NCI-H187 treated with DMSO at 0.1 percent for 48 hours (cell line): ENCODE results near the gene EPOP.
A peak's percentile ranks its signal among the peaks of the same experiment; 100 is the strongest.

Source experiments
- DNase-seq: peaks from one replicate; lab custom pipeline; 2025; lab: John Stamatoyannopoulos, UW

Gene EPOP

DNA sequence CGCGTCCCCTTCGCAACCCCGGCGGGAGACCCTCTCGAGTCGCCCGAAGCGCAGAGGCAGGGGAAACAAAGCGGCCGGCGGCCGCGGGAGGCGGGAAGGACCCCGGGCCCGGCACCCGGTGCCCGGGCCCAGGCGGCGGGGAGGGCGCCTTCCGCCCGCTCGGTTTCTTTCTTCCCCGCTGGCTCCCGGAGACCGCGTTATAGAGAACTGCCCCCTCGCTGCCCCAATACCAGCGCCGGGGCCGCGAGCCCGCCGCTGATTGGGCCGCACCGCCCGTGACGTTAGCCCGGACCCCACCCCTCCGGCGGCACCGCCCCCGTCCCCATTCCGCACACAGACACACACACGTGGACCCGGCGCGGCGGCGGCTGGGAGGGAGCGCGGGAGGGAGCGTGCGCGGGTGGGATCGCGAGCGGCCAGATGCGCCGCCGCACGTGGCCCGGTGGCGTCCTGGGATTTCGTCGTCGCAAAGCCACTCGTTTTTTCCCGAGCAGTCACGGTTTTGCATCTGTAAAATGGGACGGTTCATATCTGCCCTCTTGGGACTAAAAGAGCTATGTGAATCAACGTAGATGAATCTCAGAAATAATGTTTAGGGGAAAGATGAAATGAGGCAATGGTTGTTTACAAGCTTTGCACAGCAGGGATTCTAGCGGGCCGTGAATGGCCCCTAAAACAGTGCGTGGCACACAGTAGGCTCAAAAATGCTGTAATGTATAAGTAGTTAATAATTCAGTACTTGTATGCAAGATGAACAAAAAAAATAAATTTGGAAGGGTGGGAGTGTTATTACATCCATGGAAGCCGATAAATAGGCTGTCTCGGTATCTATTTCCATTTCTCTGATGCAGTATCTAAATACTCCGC is at the start of gene EPOP:
Gene EPOP, minus strand, starts transcription at position 209 of the 867 bp plus-strand sequence. CDS start 462 bp downstream, outside the sequence.
- peak; percentile 6 for DNase-seq

DNA sequence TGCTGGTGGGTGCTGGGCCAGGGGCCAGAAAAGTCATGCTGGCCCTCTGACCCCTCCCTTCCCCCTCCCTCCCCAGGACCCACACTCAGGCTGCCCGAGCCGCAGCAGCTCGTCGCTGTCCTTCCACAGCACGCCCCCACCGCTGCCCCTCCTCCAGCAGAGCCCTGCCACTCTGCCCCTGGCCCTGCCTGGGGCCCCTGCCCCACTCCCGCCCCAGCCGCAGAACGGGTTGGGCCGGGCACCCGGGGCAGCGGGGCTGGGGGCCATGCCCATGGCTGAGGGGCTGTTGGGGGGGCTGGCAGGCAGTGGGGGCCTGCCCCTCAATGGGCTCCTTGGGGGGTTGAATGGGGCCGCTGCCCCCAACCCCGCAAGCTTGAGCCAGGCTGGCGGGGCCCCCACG is 47.0 kb upstream of the EPOP start:
- no peak for DNase-seq

DNA sequence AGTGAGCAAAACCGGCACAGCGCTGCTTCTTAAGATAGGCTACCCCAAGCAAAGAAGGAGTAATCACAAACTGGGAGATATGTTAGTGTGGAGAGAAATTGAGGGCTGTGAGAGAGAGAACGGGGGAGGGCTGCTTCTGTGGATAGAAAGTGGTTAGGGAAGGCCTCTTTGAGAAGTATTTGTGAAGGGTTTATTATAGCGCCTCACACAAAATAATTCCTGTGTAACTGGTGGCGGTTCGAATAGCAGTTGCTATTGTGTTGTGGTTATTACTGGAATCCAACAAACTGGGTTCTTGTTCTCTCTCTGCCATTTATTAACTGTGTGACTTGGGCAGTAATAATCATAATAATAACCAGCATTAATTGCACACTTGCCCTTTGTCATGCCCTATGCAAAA is 46.2 kb upstream of the EPOP start:
- no peak for DNase-seq

DNA sequence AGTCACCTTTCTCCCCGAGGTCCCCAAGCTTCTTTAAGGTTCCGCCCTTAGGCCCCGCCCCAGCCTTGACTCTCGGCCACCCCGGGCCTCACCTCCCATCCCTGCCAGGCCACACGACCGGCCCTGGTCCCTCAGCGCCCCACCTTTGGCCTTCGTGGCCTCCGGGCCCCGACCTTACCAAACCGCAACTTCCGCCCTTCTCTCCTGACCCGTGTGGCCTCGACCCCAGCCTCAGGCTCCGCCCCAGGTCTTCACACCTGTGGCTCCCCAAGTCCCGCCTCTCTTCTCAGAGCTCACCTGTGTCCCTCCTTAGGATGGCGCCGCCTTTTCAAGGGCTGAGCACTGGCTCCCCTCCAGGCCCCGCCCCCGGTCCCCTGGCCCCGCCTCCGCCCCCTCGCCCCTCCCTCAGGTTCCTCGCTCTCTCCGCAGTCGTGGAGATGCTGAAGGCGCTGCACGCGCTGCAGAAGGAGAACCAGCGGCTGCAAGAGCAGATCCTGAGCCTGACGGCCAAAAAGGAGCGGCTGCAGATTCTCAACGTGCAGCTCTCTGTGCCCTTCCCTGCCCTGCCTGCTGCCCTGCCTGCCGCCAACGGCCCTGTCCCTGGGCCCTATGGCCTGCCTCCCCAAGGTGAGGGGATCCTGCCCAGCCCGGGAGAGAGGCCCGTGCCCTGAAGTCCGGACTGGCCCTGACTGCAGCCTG is 45.3 kb upstream of the EPOP start:
- no peak for DNase-seq

DNA sequence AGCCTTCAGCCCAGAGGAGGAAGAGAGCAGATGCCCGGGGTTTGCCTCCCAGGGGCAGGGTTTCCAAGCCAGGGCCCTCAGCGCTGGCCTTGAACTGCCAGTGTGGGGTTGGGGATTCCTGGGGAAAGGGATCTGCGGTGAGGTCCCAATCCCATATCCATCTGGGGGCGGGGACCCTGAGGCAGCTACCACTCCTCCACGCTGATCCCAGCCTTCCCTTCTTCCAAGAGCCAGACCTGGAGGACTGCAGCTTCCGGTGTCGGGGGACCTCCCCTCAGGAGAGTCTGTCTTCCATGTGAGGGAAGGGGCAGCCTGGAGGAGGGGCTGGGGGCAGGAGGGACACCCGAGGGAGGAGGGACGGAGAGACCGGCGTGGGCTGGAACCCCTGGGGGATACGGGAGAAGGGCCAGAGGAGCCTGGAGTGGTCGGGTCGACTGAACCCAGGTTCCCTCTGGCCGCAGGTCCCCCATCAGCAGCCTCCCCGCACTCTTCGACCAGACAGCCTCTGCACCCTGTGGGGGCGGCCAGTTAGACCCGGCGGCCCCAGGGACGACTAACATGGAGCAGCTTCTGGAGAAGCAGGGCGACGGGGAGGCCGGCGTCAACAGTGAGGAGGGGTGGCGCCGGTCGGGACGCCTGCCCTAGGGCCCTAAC is 44.7 kb upstream of the EPOP start:
- no peak for DNase-seq

DNA sequence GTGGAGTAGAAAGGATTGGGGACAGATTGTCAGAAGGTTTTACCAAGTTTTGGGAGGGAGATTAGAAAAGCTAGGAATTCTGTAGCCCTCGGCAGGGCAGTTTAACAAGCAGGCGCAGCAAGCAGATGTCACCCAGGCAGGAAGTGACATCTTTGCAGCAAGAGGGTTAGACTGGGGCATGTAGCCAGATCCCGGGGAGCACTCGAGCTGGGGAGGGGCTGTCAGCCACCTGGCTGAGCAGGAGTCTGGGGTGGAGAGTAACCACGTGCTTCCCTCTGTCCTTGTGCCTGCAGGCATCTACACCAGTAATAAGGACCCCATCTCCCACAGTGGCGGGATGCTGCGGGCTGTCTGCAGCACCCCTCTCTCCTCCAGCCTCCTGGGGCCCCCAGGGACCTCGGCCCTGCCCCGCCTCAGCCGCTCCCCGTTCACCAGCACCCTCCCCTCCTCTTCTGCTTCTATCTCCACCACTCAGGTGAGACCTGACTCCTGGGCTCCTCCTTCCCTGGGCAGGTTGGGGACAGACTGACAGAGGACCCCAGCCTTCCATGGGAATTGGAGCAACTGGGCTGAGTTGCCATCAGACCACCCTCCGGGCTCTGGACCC is 42.5 kb upstream of the EPOP start:
- no peak for DNase-seq

DNA sequence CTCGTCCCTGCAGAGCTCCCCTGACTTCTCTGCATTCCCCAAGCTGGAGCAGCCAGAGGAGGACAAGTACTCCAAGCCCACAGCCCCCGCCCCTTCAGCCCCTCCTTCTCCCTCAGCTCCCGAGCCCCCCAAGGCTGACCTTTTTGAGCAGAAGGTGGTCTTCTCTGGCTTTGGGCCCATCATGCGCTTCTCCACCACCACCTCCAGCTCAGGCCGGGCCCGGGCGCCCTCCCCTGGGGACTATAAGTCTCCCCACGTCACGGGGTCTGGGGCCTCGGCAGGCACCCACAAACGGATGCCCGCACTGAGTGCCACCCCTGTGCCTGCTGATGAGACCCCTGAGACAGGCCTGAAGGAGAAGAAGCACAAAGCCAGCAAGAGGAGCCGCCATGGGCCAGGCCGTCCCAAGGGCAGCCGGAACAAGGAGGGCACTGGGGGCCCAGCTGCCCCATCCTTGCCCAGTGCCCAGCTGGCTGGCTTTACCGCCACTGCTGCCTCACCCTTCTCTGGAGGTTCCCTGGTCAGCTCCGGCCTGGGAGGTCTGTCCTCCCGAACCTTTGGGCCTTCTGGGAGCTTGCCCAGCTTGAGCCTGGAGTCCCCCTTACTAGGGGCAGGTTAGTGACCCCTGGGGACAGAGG is 41.7 kb upstream of the EPOP start:
- DNase-seq = no peak

DNA sequence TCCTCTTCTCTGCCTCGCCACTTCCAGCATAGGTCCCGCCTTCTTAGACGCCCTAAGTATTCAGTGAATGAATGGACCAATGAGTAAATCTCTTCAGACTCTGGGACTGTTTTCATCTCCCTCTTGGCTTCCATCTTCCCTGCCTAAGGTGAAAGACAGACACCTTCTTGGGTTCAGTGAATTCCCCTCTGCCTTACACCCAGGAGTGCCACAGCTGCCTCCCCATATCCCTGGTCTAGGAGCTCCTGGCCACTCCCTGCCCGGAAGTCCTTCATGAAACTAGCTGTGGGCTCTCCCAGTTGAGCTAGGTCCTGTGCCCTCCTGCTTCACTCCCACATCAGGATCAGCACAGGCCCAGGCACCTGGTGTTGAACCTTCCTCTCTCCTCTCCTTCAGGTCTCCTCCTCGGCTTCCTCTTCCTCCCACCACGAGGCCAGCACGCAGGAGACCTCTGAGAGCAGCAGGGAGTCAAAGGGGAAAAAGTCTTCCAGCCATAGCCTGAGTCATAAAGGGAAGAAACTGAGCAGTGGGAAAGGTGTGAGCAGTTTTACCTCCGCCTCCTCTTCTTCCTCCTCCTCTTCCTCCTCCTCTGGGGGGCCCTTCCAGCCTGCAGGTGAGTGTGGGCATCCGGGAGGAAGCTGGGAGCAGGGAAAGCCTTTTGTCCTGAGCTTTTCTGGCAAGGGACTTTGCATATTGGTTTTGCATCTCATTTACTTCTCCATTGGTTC is 40.6 kb upstream of the EPOP start:
- no peak for DNase-seq

DNA sequence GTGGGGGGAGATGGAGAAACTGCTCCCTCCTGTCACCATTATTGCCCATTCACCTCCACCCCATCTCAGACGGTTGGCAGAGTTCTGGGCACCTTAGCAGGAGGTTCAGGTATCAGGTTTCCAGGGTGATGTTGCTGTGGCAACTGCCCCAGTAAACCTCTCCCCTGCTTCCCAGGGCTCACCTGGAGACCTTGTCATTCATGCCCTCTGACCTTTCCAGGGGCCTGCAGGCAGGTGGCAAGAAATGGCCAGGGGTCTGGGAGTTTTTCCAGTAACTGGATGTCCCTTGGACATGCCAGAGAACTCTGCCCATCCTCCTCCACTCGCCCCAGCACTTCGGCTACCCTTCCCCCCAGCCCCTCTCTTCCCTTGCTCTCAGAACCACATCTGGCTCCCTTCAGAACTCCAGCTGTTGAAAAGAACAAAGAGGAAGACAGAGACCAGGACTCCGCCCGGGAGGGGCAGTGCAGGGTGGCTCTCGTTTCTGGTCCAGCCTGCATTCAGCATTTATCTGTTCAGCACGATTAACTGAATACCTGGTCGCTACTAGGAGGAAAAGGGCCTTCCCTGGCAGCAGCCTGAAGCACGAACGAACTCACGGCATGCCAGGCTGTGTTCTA is 38.8 kb upstream of the EPOP start:
- no peak for DNase-seq

DNA sequence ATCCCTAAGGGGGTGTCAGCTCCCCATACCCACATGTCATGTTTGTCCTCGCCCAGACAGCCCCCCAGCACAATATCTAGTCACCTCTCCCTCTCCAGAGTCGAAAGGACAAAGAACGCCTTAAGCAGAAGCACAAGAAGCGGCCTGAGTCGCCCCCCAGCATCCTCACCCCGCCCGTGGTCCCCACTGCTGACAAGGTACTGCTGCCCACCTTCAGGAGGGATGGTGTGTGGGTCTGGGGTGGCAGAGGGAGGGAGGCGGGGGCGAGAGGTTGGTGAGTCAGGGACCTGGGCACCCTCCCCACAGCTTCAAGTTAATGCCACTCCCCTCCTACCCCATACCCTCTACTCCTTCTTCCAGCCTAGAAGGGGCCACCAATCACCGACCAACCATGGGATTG is 37.8 kb upstream of the EPOP start:
- no peak for DNase-seq

DNA sequence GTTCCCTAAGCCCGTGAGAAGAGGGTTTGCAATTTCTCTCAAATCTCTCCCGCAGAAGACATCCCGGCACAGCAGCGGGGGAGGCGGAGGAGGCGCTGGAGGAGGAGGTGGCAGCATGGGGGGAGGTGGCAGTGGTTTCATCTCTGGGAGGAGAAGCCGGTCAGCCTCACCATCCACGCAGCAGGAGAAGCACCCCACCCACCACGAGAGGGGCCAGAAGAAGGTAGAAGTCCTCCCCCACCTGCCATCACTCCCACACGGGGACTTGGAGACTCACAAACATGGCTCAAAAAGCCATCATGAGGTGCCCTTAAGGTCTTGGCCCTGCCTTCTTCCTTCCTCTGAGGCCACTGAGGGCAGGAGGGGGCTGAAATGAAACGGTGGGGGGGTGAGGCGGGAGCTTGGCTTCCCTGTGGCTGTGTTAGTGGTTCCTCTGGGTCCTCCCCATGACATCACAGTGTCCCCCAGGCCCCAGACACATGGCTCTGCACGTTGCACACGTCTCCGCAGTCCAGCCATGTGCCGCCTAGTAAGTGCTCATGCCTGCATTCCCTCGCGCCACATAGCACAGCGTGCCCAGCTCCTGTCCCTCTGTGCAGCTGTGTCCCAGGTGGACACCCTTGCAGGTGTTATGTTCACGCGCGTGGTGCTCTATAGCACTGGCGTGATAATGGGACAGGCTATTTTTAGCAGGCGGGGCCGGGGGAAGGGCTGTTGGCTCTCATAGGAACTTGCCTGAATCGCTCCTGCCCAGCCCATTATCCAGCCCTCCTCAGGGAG is 37.2 kb upstream of the EPOP start:
- DNase-seq = no peak

DNA sequence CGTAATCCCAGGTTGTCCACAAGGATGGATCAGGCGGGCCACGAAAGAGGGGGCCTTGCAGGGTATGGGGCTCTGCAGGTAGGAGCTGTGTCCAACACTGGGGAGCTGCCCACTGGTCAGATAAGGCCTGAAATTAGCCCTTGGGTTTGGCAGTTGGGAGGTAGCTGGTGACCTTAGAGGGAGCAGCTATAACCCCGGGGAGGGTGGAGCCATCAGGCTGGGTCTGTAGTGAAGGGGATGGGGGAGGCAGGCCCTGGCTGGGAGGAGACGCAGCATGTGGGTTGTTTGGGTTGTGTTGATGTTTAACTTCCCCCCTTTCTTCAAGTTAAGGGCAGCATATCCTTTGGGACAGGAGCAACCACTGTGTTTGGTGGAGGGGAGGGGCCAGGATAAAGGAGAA is 36.2 kb upstream of the EPOP start:
- DNase-seq = no peak

DNA sequence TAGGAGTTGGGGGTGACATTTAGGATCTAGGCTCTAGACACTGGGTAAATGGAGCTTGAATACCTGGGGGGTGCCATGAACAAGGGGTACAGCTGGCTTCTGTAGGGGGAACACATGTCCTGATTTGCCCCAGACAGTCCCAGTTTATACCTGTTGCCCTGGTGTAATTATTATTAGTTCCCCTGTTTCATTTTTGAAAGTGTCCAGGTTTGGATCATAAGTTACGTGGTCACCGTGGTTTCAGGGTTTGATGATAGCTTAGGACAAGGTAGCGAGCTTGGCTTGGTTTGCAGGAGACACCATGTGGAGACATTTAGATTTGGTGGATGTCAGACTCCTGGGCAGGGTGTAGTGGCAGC is 35.8 kb upstream of the EPOP start:
- DNase-seq = no peak

DNA sequence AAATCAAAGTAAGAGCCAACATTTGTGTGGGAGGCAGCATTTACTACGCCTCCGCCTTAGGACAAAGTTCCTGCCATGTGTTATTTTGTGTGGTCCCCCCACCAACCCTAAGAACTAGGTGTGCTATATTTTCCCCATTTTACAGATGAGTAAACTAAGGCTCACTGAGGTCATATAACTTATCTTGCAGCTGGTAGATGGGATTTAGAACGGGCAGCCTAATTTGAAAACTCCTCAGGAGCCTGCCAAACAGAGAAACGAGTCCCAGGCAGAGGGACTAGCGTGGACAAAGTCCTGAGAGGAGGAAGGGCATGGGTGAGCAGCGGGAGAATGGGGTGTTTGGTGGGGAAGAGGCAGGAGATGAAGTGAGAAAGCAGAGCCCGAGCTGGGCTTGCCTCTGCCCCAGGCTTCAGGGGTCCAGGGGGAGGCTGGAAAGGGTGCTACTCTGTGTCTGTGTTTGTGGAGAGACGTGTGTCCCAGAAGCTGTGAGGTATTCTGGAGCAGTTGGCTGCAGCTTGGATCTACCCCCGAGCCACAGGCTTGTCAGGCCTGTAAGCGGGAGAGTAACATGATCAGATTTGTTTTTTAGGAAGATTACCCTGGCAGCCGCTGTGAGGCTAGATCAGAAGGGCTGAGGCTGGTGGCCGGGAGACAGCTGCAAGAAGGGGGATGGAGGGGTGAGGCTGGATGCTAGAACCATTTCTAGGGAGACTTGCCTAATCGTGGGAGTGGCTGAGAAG is 35.3 kb upstream of the EPOP start:
- DNase-seq = no peak

DNA sequence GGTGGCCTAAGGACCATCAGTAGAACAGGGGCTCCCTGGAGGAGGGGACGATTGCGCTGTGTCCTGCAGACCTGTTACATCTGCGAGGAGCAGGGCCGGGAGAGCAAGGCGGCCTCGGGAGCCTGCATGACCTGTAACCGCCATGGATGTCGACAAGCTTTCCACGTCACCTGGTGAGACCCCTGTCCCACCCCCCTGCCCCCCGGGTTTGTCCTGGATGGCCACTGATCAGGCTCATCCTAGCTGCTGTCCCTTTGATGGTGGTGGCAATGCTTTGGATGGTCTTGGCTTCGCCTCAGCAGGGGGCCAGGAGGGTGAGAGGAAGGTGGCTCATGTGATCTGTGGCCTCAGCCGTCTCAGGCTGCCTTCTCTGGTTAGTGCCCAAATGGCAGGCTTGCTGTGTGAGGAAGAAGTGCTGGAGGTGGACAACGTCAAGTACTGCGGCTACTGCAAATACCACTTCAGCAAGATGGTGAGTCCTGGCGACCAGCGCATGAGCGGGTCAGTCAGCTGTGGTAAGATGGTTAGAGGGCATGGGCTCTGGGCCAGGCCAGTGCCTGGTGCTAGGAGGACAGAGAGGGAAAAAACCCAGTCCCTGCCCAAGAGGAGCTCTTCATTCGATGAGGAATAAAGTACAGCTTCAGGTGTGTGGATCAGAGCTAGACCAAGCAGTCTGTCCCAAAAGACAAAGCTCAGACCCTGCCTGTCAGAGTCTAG is 34.5 kb upstream of the EPOP start:
- DNase-seq = no peak

DNA sequence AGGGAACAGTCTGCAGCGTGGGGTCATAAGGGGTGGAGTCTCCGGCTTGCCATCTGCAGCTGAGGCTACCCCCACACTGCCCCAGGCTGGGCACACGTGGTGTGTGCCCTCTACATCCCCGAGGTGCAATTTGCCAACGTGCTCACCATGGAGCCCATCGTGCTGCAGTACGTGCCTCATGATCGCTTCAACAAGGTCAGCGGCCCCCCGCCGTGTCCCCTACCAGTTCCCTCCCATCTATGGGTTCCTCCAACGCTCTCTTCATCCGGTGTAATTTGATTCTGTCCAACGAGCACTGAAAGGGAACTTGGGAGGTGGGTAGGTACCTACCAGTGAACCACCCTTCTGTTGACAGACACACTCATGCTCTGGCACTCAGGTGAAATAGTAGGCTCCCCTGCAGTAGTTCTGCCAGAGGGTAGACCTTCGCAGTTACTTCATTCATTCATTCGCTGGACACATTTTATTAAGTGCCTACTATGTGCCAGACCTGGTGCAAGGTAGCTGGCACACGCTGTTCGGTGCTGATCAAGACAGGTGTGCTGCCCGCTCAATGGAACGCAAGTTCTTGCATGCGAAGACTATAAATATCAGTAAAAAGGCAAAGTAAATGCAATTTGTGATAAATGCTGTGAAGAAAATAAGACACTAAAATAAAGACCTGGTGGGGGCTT is 33.1 kb upstream of the EPOP start:
- DNase-seq = no peak

DNA sequence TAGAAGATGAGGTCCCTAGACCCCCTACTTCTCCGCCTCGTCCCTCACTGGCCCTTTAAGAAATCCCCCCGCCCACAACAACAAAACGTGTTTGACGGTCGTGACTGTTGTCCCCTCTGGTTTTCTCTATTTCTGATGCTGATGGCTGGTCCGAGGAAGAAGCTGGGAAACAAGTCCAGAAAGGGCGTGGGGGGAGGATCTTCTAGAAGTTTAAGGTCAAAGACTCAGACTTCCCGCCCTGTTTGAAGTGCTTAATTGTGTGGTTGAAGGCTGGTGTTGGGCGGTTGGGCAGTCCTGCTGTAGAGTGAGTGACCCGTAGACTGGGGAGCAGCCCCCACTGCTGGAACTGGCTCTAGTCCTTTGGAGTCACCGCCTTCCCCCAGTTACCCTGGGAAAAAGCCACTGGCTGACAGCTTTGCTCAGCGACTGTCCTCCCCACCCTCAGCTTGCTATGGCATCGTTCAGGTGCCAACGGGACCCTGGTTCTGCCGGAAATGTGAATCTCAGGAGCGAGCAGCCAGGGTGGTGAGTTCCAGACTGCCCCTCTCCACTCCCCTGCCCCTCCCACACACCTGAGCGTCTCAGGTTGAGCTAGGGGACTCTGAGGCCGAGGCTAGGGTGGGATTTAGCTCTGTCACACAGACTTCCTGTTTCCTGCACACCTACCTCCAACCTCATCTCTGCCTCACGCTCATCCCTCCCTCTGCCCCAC is 31.9 kb upstream of the EPOP start:
- no peak for DNase-seq
